C4-2B (cell line): ENCODE measurements around the gene ZFAND2B.

Experiments
- CTCF ChIP-seq: fragments of 450-650 bp; conservative IDR thresholded peaks from 2 replicates; pipeline ENCODE4 v1.5.1; 2017; ENCODE audit warnings: mild to moderate bottlenecking
- ZFX ChIP-seq: fragments of 450-650 bp; IDR thresholded peaks from 2 replicates; pipeline ENCODE4 v1.6.1; 2017

GRCh38 chr2:219213026-219213415, 6.4 kb downstream of the ZFAND2B start:
- no peak for TF ChIP-seq CTCF
- TF ChIP-seq ZFX, result no peak
